Brain microvascular endothelial cell (primary cell): ENCODE measurements around the gene KIAA1217.

ENCODE experiments used
- DNase-seq: peaks from one replicate; pipeline ENCODE4 v3.0.0-alpha.2; 2020
- H3K27ac ChIP-seq: fragments of 250-450 bp; sonication (Bioruptor Pico); 2 replicates; pipeline ENCODE4 v1.5.1; 2020; ENCODE audit warnings: mild to moderate bottlenecking, moderate library complexity
- H3K27me3 ChIP-seq: fragments of 250-450 bp; sonication (Bioruptor Pico); replicated peaks from 2 replicates; pipeline ENCODE4 v1.5.1; 2020; ENCODE audit warnings: mild to moderate bottlenecking
- H3K36me3 ChIP-seq: fragments of 250-450 bp; sonication (Bioruptor Pico); replicated peaks from 2 replicates; pipeline ENCODE4 v1.5.1; 2020; ENCODE audit warnings: mild to moderate bottlenecking
- H3K4me3 ChIP-seq: 2 replicates; pipeline ENCODE4 v1.5.1; 2011; ENCODE audit warnings: low read depth, mild to moderate bottlenecking, control low read depth, low read length, moderate library complexity
- in situ Hi-C: cut with HindIII; loops from 2 replicates; pipeline ENCODE4 v1.10.0; 2017; ENCODE audit warnings: low sequenced_read_pairs, low pct_ligation_motif_present
- TF ChIP-seq, protein P1 (sequence below): IDR thresholded peaks from 2 replicates; pipeline ENCODE4 v1.5.1; 2011; ENCODE audit warnings: low read depth, mild to moderate bottlenecking, moderate library complexity, low read length, control low read depth, inconsistent platforms; ENCODE audit errors: missing control alignments

The KIAA1217 gene

DNA sequence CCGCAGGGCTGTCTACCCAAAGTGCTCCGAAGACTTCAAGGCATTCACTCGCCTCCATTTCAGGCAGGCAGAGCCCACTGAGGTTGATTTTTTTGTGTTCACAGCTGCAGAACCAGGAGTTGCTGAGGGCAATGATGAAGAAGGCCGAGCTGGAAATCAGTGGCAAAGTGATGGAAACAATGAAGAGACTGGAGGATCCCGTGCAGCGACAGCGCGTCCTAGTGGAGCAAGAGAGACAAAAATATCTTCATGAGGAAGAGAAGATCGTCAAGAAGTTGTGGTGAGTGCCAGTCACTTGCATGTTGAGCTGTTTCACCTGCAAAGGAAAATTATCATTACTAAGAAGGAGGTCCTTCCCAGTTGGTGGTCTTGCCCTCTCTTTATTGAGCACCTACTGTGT lies 304.2 kb downstream of the KIAA1217 start:
- Histone ChIP-seq H3K27ac (no peak overlapping the region), H3K36me3 (peaks cover 4% of the 10 kb centered on the region), H3K27me3 (no peaks in the 10 kb centered on the region), H3K4me3 (no peak overlapping the region)
- in situ Hi-C loops: no loop called here
- DNase-seq: peak; percentile 15
- TF ChIP-seq, protein P1, sequence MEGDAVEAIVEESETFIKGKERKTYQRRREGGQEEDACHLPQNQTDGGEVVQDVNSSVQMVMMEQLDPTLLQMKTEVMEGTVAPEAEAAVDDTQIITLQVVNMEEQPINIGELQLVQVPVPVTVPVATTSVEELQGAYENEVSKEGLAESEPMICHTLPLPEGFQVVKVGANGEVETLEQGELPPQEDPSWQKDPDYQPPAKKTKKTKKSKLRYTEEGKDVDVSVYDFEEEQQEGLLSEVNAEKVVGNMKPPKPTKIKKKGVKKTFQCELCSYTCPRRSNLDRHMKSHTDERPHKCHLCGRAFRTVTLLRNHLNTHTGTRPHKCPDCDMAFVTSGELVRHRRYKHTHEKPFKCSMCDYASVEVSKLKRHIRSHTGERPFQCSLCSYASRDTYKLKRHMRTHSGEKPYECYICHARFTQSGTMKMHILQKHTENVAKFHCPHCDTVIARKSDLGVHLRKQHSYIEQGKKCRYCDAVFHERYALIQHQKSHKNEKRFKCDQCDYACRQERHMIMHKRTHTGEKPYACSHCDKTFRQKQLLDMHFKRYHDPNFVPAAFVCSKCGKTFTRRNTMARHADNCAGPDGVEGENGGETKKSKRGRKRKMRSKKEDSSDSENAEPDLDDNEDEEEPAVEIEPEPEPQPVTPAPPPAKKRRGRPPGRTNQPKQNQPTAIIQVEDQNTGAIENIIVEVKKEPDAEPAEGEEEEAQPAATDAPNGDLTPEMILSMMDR: peak; percentile 70

DNA sequence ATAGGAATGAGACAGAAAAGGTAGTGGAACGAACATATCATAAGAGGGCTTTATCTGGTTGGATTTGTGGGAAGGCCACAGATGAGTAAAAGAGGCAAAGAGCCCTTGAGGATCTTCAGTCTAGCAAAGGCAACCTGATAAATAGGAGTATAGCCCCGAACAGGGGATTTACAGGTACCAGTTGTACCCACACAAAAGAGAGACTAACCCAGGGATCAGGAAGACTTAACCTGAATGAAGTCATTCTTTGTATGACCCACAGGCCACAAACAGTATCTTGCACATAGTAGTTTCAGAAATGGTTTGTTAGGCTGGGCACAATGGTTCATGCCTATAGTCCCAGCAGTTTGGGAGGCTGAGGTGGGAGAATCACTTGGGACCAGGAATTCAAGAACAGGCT lies 306.5 kb downstream of the KIAA1217 start:
- in situ Hi-C loops: no loop called here
- no peak for DNase-seq
- Histone ChIP-seq H3K36me3 (peaks cover 9% of the 10 kb centered on the region), H3K4me3 (no peak overlapping the region), H3K27me3 (no peaks in the 10 kb centered on the region), H3K27ac (no peak overlapping the region)
- TF ChIP-seq, protein P1: no peak

DNA sequence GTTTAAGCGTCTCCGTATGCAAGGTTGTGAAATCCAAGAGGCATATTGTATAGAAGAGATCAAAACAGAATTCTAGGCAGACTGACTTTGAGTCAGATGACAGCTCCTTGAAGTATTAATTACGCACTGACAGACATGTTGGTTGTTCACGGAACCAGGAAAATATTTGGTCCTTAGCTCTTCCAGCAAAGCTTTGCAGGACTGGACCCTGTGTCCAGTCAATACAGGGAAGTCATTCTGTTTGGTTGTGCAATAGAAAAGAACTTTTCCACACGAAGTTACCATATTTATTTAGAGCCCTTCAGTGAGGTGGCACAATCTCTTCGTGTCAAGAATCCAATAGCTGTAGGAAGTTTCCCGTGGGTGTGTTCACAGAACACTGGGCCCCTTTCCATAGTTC lies 309.5 kb downstream of the KIAA1217 start:
- DNase-seq: no peak
- no peak overlapping the region for H3K27ac ChIP-seq
- peaks cover 9% of the 10 kb centered on the region for H3K36me3 ChIP-seq
- no peak overlapping the region for H3K4me3 ChIP-seq
- H3K27me3 ChIP-seq: no peaks in the 10 kb centered on the region
- in situ Hi-C loops: no loop called here
- TF ChIP-seq, protein P1: no peak

DNA sequence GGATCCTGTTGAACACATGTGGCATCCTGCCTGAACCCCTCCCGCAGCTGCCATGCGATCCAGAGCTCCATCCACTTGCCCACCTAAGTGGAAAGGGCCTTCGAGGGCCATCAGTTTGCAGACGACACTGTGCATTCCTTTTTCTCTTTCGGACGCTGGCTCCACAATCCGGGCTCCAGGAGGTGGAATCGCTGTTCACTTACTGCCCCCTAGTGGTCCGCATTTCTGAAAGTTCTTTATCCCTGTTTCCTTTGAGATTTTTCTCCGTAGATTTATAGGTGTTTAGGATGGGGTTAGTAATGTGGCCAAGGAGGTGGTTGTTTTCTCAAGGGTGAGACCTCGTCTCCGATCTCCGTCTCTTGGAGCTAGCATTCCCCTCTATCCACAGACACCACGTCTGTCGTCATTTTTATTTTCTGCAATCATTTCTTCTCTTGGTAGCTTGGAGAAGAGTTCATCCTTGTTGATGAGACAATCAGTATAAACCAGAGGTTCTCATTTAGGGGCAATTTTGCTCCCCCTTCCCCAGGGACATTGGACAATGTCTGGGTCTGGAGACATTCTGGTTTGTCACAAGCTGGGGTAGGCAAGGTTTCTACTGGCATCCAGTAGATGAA lies 310.2 kb downstream of the KIAA1217 start:
- peak; percentile 57 for DNase-seq
- TF ChIP-seq, protein P1: peak; percentile 83
- H3K27me3 ChIP-seq: no peaks in the 10 kb centered on the region
- H3K27ac ChIP-seq: no peak overlapping the region
- H3K4me3 ChIP-seq: no peak overlapping the region
- H3K36me3 ChIP-seq: peaks cover 12% of the 10 kb centered on the region
- in situ Hi-C loops: no loop called here

DNA sequence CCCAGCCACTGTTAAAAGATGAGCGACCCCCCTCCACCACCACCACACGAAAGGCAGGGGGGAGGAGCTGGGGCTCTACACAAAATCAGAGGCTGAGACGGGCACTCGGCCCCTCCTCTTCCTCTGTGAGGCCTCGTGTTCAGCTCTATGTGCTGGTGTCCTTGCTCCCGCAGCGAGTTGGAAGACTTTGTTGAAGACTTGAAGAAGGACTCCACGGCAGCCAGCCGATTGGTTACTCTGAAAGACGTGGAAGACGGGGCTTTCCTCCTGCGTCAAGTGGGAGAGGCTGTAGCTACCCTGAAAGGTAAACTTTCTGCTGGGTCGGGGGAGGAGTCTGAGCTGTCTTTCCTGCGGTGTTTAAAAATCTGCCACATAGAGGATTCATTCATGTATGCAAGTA lies 311.0 kb downstream of the KIAA1217 start:
- no peaks in the 10 kb centered on the region for H3K27me3 ChIP-seq
- TF ChIP-seq, protein P1: no peak
- H3K36me3 ChIP-seq: peaks cover 20% of the 10 kb centered on the region
- no peak overlapping the region for H3K4me3 ChIP-seq
- H3K27ac ChIP-seq: no peak overlapping the region
- no peak for DNase-seq
- in situ Hi-C loops: no loop called here

DNA sequence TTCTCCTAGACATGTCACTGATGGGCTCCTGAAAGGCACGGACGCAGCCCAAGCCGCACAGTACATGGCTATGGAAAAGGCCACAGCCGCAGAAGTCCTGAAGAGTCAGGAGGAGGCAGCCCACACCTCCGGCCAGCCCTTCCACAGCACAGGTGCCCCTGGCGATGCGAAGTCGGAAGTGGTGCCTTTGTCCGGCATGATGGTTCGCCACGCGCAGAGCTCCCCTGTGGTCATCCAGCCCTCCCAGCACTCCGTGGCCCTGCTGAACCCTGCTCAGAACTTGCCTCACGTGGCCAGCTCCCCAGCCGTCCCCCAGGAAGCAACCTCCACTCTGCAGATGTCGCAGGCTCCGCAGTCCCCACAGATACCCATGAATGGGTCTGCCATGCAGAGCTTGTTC lies 315.4 kb downstream of the KIAA1217 start:
- peaks cover 22% of the 10 kb centered on the region for H3K36me3 ChIP-seq
- H3K27me3 ChIP-seq: no peaks in the 10 kb centered on the region
- no peak for DNase-seq
- no peak overlapping the region for H3K4me3 ChIP-seq
- TF ChIP-seq, protein P1: no peak
- H3K27ac ChIP-seq: no peak overlapping the region
- in situ Hi-C loops: no loop called here
